ENCODE measurements around the gene UBAP1. TPM values are rescaled to one million over a fixed set of nuclear protein-coding genes. Genes with fewer than 3 reads are reported as not detected.
"Not testable (repeated sequence)": the region's sequence is repeated elsewhere in the genome, so short reads cannot be mapped to it uniquely, and the experiment has no call there.

Gene UBAP1
- total RNA-seq, 1 donor from 2014 or later, result 47.0 TPM

DNA sequence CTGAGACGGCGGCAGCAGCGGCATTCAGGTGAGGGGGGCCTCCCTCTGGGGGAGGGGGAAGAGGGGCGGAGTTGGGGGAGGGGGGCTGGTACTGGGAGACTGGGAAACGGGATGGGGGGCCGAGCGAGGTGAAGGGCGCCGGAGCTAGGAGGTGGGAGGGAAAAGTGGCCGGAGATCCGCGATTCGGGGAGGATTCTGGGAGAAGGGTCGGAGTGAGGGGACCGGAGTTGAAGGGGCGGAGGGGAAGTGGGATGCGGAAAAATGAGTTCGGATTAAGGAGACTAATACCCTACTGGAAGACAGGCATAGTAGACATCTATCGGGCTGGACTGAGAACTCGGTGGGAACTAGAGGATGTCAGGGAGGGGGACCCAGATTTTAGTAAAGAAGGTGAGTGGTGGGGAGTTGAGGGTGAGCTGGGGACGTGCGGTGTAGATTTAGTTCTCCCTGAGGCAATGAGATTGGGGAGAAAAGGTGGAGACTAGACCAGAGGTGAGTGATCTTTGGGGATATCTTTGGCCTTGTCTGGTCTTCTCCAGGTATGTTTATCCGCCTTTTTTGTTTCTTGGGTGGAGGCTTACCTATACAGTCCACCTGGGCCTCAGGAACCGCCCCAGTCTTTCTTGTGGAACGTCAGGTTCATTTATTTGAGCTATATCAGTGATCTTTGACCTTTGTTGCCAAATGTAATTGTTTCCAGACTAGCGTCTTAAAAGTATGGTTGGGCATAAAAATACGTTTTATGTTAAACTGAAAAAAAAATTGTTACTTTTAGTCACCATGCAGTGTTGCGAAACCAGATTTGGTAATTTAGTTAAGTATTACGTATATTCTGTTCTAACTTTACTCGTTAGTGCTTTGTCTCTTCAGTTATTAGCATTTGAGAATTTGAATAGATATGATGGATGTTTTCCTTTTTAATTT lies 632 bp downstream of the UBAP1 start:
- DNase-seq (ENCODE audit: low spot score), result peak; percentile 65

DNA sequence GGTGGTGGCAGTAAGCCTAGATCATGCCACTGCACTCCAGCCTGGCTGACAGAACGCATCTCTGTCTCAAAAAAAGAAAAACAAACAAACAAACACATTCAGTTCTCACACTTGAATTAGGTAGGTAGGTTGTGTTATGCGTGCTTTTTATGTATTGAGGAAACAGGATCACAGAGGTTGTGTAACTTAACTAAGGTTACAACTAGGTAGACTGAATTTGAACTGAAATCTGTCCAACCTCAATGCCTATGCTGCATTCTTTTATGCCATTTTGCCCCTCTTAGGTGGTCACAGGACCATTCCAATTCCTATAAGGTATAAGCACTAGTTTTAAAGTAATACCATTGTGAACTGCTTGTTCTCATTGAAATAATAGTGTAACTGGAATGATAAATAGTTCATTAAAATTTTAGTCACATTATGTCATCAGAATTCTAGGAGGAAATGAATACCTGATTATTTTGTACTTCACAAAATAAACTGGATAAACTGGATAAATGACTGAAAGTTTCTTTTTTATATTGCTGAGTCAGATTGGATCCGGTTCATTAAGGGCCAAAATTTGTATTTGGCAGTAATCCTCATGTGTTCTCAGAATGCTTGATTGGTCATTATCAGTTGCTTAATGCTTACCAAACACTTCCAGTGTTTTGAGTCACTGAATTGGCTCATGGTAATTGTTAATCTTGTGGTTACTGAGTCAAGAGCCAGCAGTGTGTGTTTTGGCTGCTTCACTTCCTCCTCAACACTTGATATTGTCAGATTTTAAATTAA lies 7.1 kb downstream of the UBAP1 start:
- peak; percentile 42 for DNase-seq (ENCODE audit: low spot score)

DNA sequence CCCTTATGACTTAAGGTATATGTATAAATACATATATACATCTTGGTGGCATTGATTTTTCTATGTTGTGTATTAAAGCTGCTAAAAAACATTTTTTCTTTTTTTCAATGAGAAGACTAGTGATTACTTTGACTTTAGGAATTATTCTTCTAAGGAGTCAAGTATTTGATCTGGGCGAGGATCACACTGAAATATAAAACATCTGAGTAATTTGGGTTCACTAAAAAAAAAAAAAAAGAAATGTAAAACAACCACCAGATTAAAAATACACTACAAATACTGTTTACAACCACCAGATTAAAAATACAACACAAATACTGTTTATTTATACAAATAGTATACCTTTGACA lies 9.0 kb downstream of the UBAP1 start:
- no peak for DNase-seq (ENCODE audit: low spot score)

DNA sequence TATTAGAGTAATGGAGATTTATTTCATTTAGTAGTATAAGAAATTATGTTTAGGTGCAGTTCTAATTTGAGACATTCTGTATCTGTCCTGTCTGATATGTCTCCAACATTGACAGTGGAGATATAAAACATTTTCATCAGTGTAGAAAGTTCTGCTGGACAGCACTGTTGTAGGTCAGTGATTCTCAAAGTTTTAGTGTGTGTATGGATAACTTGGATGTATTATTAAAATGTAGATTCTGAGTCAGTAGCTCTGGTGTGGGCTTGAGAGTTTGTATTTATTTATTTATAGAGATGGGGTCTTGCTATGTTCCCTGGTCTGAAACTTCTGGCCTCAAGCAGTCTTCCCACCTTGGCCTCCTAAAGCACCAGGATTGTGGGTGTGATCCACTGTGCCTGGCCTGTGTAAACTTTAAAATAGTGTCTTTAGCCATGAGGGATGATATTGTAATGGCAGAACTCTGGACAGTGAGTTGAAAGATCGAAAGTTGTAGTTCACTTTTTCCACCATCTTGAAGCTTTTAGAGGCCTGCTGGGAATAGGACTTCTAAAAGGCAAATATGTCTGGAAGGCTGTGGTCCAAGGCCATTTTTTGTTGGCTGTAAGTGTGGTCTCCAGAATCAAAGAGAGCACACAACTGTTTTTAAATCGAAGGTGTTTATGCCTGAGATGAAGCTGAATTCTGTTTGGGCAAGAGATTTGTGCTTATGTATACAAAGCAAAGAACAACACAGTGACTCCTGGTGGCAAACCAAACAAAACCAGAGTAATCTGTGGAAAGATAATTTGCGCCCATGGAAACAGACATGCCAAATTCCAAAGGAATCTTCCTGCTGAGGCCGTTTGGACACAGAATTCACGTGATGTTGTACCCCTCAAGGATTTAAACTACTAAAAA lies 12.4 kb downstream of the UBAP1 start:
- no peak for DNase-seq (ENCODE audit: low spot score)

DNA sequence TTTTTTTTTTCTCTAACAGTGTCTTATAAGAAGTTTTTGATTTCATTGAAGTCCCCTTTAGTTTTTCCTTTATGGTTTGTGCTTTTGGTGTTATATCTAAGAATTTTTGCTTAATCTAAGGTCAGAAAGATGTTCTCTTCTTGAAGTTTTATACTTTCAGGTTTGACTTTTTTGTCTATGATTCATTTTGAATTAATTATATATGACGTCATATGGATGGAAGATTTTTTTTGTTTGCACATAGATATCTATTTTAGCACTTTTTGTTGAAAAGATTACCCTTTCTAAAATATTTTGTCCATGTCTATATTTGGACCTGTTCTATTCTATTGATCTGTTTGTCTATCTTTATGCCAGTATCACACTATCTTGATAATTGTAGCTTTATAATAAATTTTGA lies 16.3 kb downstream of the UBAP1 start:
- DNase-seq (ENCODE audit: low spot score), result no peak

DNA sequence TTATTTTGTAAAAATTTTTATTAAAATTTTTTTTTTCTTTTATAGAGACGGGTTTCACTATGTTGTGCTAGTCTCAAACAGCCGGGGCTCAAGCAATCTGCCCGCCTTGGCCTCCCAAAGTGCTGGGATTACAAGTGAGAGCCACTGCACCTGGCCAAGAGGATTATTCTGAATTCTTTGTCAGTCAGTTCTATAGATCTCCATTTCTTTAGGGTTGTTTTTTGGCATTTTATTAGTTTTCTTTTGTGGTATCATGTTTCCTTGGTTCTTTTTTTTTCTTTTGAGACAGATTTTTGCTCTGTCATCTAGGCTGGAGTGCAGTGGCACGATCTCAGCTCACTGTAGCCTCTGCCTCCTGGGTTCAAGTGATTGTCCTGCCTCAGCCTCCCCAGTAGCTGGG lies 18.4 kb downstream of the UBAP1 start:
- DNase-seq (ENCODE audit: low spot score), result not testable (repeated sequence)

DNA sequence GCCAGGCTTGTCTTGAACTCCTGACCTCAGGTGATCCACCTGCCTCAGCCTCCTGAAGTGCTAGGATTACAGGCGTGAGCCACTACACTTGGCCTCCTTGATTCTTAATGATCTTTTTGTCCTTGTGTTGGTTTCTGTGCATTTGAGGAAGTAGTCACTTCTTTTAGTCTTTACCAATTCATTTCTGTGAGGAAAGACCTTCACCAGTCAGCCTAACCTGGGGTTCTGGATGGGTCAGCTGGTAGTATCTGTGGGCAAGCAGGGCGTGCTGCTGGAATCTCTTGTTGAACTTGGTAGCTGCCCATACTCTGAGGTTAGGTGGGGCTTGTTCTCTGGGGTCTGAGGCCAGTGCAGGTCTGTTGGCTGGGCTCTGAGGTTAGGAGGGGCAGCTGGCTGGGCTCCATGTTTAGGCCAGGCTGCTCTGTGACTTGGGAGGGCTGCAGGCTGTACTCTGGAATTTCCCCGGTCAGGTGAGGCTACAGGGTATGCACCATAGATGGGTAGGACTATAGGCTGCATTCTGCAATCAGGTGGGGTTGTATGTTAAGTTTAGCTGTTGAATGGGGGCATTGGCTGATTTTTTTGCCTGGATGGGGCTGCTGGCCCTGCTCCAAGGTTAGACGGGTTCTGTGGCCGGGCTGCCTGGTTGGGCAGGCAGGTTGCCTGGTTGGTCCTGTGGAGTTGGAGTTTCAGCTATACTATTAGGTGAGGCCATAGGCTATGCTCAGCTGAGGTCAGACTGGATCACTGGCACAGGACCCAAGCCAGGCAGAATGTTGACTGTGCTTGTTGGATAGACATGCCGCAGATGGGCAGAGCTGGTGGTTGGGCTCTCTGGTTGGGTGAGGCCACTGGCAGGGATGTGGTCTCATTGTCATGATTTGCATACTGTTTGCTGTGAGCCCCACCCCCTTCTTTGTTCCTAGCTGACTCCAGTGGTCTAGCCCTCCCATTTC lies 19.2 kb downstream of the UBAP1 start:
- no peak for DNase-seq (ENCODE audit: low spot score)

DNA sequence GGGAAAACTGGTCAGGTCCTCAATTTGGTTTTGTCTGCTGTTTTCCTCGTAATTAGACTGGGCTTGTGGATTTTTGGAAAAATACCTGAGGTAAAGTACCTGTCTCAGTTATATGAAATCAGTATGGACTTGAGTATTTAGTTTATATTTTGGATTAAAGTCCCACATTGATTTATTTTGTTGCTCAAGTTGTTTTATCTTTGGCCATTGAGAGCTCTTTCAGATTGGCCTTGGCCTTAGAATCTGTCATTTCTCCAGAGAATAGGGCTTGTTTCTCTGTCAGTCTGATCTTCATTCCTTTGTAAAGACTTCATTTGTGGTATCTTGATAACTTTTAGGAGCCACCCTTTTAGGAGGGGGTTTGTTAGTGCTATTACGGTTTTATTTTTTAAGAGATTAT lies 21.2 kb downstream of the UBAP1 start:
- DNase-seq (ENCODE audit: low spot score), result no peak

DNA sequence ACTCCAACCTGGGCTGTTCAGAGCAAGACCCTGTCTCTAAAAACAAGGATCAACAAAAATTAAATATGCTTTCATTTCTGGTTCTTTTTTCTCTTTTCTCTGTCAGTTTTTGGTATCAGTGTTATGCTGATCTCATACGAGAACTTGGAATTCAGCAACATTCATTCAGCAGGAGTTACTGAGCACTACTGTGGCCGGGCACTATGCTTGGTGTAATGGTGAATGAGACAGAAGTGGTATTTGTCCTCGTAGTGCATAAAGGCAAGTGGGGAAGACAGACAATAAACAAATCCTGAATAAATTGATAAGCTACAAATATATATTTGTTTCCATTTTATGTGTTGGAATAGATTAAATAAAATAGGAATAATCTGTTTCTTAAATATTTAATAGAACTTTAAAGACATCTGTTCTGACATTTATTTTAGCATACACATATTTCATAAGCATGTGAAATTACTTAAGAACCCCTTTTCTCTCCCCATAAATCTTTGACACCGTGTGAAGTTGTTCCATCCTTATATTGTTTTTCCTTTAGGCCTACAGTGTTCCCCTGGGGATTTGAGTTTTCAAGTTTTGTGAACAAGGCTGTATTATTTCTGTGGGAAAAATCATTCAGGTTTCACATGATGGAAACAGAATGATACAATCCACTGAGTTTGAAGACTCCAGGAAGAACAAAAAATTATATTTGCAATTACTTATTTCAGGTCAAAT lies 24.6 kb downstream of the UBAP1 start:
- no peak for DNase-seq (ENCODE audit: low spot score)

DNA sequence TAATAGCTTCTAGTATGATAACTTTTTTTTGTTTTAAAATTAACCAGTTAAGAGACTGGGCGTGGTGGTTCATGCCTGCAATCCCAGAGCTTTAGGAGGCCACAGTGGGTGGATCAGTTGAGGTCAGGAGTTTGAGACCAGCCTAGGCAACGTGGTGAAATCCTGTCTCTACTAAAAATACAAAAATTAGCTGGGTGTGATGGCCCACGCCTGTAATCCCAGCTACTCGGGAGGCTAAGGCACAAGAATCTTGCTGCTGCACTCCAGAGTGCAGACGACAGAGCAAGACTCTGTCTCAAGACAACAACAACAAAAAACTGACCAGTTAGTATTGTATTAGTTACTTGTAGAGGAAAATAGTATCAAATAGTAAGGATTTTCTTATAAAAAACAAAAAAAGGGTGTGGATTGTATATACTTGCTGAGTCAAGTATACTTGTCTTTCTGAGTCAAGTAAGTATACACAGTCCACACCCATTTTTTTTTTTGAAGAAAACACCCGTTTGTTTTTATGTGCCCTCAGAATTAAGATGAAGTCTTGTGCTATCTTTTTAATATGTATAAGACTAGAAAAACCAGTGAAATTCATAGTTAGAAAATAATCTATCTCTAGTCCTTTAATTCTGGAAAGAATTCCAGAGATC lies 25.3 kb downstream of the UBAP1 start:
- no peak for DNase-seq (ENCODE audit: low spot score)

DNA sequence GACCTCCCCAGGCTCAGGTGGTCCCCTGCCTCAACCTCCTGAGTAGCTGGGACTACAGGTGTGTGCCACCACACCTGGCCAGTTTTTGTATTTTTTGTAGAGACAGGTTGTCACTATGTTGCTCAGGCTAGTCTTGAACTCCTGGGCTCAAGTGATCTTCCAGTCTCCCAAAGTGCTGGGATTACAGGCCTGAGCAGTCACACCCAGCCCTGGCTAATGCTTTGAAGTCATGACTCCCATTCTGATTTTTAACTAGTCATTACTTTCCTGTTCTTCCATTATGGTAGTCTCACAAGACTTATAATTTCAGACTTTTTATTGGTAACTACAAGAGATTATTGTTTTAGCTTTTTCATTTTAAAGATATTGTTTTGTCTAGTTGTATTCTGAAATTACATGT lies 26.3 kb downstream of the UBAP1 start:
- DNase-seq (ENCODE audit: low spot score), result no peak

DNA sequence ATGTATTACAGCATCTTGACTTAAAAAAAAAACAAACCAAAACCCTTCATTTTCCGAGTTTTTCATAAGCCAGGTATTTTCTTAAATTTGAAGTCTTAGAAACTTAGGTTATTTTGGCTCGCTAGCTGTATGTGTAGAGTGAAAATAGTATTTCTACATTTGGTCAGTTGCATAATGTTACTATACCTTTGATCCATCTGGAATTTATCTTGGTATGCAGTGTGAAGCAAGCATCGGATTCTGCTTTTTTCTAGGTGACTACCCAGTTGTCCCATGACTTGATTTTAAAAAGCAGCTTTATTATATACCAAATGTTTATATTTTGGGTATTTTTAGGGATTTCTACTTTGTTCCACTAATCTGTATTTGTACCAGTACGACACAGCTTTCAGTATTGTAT lies 27.7 kb downstream of the UBAP1 start:
- DNase-seq (ENCODE audit: low spot score), result no peak

DNA sequence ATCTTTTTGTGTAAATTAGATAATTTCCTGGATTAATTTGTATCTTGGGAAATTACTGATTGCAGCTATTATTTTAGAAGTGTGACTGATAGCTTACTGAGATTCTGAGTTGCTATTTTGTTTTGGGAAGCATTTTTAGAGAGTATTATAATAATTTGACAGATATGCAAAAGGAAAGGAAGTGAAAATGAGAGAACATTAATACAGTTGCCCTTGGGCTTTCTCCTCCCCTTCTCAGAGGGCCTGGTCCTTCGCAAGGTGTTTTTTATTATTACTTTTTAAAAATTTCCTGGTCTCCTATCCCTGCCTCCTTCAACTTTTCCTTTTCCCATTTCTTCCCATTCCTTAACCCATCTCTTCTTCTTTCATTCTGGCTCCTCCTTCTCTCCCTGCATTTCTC lies 32.6 kb downstream of the UBAP1 start:
- no peak for DNase-seq (ENCODE audit: low spot score)

DNA sequence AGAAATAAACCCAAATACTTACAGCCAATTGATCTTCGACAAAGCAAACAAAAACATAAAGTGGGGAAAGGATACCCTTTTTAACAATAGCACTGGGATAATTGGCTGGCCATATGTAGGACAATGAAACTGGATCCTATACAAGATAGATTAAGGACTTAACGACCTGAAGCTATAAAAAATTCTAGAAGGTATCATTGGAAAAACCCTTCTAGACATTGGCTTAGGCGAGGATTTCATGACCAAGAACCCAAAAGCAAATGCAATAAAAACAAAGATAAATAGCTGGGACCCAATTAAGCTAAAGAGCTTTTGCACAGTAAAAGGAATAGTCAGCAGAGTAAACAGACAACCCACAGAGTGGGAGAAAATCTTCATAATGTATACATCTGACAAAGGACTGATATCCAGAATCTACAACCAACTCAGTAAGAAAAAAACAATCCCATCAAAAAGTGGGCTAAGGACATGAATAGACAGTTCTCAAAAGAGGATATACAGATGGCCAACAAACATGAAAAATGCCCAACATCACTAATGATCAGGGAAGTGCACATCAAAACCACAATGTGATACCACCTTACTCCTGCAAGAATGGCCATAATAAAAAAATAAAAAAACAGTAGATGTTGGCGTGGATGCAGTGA lies 35.6 kb downstream of the UBAP1 start:
- DNase-seq (ENCODE audit: low spot score), result not testable (repeated sequence)

DNA sequence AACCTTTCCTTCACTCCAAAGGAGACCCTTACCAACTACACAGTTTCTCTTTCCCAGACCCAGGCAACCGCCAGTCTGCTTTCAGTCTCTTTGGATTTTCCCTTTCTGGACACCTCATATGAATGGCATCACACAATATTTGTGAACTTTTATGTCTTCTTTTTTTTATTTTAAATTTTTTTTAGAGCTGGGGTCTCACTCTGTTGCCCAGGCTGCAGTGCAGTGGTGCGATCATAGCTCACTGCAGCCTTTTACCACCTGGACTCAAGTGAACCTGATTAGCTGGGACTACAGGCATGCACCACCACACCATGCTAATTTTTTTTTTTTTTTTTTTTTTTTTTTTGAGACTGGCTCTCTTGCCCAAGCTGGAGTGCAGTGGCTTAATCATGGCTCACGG lies 37.5 kb downstream of the UBAP1 start:
- no peak for DNase-seq (ENCODE audit: low spot score)

DNA sequence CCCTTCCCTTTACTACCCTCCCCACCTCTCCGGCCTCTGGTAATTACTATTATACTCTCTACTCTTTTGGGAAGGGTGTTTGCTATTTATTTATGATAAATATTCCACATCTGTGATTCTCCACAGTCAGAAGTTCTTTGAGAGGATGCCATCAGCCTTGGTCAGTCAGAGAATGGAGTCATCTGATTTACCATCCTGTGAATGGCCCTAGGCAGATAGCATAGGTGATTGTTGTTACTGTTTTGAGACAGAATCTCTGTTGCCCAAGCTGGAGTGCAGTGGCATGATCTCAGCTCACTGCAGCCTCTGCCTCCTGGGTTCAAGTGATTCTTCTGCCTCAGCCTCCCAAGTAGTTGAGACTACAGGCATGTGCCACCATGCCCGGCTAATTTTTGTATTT lies 38.2 kb downstream of the UBAP1 start:
- DNase-seq (ENCODE audit: low spot score), result not testable (repeated sequence)

DNA sequence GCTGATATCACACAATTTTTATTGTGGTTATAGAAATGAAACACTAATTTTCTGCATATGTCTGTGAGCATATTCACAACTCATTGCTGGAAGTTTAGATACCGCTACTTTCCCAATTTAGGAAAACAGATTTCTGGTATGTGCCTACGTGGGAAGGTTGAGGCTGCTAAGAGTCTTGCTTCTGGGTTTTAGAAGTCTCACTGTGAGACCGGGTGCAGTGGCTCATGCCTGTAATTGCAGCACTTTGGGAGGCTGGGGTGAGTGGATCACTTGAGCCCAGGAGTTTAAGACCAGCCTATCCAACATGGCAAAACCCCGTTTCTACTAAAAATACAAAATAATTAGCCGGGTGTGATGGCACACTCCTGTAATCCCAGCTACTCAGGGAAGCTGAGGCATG lies 39.6 kb downstream of the UBAP1 start:
- DNase-seq (ENCODE audit: low spot score), result no peak

DNA sequence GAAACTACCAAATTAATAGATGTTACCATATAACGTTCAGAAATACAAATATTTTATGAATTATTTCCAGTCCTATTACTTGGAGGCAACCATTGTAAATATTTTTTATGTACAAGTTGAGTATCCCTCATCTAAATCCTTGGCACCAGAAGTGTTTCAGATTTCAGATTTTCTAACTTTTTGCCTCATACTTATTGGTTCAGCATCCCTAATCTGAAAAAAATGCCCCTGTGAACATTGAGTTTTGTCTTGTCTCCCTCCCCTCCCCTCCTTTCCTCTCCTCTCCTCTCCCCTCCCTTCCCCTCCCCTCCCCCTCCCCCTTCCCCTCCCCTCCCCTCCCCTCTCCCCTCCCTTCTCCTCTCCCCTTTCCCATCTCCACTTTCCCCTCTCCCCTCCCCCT lies 40.6 kb downstream of the UBAP1 start:
- no peak for DNase-seq (ENCODE audit: low spot score)

DNA sequence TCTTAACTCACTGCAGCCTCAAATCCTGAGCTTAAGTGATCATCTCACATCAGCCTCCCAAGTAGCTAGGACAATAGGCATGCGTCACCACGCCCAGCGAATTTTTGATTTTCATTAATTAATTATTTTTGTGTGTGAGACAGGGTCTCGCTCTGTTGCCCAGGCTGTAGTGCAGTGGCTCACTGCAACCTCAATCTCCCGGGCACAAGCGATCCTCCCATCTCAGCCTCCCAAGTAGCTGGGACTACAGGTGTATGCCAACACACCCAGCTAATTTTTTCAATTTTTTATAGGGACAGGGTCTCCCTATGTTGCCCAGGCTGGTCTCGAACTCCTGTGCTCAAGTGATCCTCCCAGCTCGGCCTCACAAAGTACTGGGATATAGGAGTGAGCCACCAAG lies 41.4 kb downstream of the UBAP1 start:
- no peak for DNase-seq (ENCODE audit: low spot score)

Measured in ureter (tissue), 1 donor.